Choroid plexus epithelial cell (primary cell): ENCODE measurements around the gene CISTR.
A peak's percentile ranks its signal among the peaks of the same experiment; 100 is the strongest.
"Not testable (repeated sequence)": the region's sequence is repeated elsewhere in the genome, so short reads cannot be mapped to it uniquely, and the experiment has no call there.

ENCODE experiments used
- DNase-seq: peaks from one replicate; pipeline ENCODE4 v3.0.0-alpha.2; 2010; ENCODE audit warnings: low read depth
- H3K4me3 ChIP-seq: 2 replicates; pipeline ENCODE4 v1.5.1; 2011; ENCODE audit warnings: low read depth, mild to moderate bottlenecking, control low read depth, low read length, moderate library complexity
- CTCF ChIP-seq: conservative IDR thresholded peaks from 2 replicates; pipeline ENCODE4 v1.5.1; 2011; ENCODE audit warnings: low read depth, mild to moderate bottlenecking, control low read depth, inconsistent platforms, low read length, moderate library complexity

Gene CISTR

GRCh38 chr12:53786411-53786810 is 34.6 kb upstream of the CISTR start:
- no peak overlapping the region for H3K4me3 ChIP-seq
- DNase-seq, result no peak

GRCh38 chr12:53785161-53785560 is 33.4 kb upstream of the CISTR start:
- no peak for DNase-seq
- no peak overlapping the region for H3K4me3 ChIP-seq
- no peak for TF ChIP-seq CTCF

More at GRCh38 chr12:53786411-53786810, 34.6 kb upstream of the CISTR start:
- no peak for TF ChIP-seq CTCF

- H3K4me3 ChIP-seq, result no peak overlapping the region
- no peak for DNase-seq
- TF ChIP-seq CTCF, result no peak
These were observed 30.4 kb upstream of the CISTR start for GRCh38 chr12:53782093-53782703.

- no peak for TF ChIP-seq CTCF
- DNase-seq, result no peak
- no peak overlapping the region for H3K4me3 ChIP-seq
These were observed 29.5 kb upstream of the CISTR start for GRCh38 chr12:53781228-53781801.

- no peak overlapping the region for H3K4me3 ChIP-seq
- no peak for TF ChIP-seq CTCF
- DNase-seq, result no peak
These were observed 28.5 kb upstream of the CISTR start for GRCh38 chr12:53780323-53780722.

- not testable (repeated sequence) for DNase-seq, H3K4me3 ChIP-seq
These were observed 27.9 kb upstream of the CISTR start for GRCh38 chr12:53779679-53780078.

- no peak for TF ChIP-seq CTCF
- no peak overlapping the region for H3K4me3 ChIP-seq
- peak; percentile 28 for DNase-seq
These were observed 26.3 kb upstream of the CISTR start for GRCh38 chr12:53777936-53778644.
